GM12801 (cell line): ENCODE measurements around the gene EGLN3.

ENCODE experiments used
- TF ChIP-seq, protein P1 (sequence below): IDR thresholded peaks from one replicate; pipeline ENCODE4 v1.5.1; 2011; ENCODE audit warnings: control low read depth; ENCODE audit not compliant: insufficient read length; ENCODE audit errors: extremely low read depth

Gene EGLN3

GRCh38 chr14:33932576-33933345 is 18.1 kb downstream of the EGLN3 start:
- TF ChIP-seq, protein P1, sequence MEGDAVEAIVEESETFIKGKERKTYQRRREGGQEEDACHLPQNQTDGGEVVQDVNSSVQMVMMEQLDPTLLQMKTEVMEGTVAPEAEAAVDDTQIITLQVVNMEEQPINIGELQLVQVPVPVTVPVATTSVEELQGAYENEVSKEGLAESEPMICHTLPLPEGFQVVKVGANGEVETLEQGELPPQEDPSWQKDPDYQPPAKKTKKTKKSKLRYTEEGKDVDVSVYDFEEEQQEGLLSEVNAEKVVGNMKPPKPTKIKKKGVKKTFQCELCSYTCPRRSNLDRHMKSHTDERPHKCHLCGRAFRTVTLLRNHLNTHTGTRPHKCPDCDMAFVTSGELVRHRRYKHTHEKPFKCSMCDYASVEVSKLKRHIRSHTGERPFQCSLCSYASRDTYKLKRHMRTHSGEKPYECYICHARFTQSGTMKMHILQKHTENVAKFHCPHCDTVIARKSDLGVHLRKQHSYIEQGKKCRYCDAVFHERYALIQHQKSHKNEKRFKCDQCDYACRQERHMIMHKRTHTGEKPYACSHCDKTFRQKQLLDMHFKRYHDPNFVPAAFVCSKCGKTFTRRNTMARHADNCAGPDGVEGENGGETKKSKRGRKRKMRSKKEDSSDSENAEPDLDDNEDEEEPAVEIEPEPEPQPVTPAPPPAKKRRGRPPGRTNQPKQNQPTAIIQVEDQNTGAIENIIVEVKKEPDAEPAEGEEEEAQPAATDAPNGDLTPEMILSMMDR, result no peak

DNA sequence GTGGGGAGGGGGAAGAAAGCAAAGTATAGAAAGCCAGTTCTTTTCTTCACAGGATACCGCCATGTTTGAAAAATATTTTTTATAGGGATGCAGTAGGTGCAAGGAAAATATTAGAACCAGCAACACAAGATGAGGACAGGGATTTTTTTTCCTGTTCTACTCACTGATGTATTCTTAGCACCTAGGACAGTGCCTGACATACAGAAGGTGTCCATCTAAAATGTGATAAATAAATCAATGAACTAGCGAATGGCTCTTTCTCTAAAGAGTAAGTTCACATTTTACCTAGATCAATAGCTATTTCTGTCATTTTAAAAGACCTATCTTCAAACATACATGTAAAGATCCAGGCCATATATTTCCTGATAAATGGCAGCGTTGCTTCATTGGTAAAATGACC is 18.8 kb downstream of the EGLN3 start:
- TF ChIP-seq, protein P1, result no peak

DNA sequence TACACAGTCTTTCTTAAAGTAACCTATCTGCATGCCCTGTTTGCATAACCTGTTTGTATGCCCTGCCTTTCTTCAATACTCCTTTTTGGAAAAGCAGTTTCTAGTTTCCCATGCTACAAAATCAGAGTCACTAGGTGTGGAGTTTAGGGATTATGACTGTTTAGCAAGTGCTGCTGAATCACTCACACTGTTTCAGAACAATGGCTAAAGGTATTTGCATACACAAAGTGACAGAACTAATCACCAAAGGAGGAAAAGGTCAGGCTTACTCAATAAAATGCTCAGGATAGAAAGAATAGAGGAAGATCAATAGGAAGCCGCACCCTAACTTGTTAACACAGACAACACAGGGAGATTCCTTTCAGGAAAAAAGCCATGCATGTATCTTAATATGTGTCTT is 19.4 kb downstream of the EGLN3 start:
- TF ChIP-seq, protein P1, result no peak

GRCh38 chr14:33930439-33930838 is 20.4 kb downstream of the EGLN3 start:
- TF ChIP-seq, protein P1, result no peak

DNA sequence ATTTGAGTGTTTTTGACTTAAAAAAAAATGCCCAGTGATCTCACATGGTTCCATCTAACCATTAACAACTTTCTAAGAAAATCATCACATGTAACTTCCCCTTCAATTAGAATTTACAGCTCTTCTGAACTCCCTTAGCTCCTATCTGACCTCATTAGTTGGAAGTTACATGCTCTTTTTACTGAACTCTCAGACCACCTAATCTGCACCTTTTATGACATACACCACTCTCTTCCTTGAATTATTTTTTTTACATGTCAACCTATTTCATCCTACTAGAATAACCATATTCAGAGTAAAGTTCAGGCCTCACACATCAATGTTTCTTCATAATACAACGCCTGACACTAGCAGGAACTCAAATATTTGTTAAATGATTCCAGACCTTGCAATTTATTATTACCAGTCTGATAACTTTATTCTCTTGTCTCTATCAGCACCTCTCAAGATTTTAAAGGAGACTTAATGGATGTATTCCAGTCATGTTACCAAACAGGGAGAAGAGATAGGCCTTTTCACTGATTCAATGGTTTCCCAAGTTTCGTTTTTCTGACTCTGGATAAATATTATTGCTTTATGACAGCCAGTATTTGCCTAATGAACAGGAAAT is 21.0 kb downstream of the EGLN3 start:
- TF ChIP-seq, protein P1, result no peak

DNA sequence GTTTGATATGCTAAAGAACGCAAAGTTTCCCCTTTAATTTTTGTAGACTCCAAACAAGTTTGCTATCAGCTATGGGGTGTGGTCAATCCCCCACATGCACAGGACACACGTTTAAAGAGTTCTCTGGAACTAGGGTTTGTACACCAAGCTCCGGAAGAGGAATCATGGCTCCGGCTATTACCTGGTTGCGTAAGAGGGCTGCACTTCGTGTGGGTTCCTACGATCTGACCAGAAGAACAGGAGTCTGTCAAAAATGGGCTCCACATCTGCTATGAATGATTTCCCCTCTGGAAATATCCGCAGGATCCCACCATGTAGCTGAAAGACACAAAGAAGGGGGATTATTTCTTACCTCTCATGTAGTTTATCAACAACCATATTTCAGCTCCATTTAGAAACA is 22.0 kb downstream of the EGLN3 start:
- TF ChIP-seq, protein P1, result no peak

- TF ChIP-seq, protein P1, result no peak
Measured at GRCh38 chr14:33927944-33928343, 22.9 kb downstream of the EGLN3 start.
